Bone marrow (tissue), 2 donors: Measurements from ENCODE around the gene TBC1D14.
A peak's percentile ranks its signal among the peaks of the same experiment; 100 is the strongest.

Experiments
- DNase-seq, 2 donors: peaks; one replicate each; lab custom pipeline; 2025; lab: John Stamatoyannopoulos, UW

The TBC1D14 gene

DNA sequence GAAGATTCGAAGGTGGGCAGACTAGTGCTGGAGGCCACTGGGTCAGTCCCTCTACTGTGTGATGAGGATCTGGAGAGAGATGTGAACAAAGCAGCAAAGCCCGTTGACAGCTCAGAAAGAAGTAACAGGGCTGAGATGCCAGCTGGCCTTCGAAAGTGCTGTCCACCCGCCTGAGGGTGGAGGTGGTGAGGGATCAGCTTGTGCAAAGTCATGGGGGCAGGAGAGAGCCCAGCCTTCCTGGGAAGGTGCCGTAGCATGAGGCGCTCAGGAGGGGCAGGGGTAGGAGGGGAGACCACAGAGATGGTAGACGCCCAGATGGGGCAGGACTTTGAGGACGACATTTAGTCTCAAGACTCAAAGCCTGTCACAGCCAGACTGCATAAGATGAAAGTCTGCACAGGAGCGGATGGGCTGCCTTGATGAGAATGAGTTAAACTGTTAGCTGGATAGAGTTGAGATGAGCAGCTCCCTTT, 19.7 kb downstream of the TBC1D14 start:
- DNase-seq: no peak

DNA sequence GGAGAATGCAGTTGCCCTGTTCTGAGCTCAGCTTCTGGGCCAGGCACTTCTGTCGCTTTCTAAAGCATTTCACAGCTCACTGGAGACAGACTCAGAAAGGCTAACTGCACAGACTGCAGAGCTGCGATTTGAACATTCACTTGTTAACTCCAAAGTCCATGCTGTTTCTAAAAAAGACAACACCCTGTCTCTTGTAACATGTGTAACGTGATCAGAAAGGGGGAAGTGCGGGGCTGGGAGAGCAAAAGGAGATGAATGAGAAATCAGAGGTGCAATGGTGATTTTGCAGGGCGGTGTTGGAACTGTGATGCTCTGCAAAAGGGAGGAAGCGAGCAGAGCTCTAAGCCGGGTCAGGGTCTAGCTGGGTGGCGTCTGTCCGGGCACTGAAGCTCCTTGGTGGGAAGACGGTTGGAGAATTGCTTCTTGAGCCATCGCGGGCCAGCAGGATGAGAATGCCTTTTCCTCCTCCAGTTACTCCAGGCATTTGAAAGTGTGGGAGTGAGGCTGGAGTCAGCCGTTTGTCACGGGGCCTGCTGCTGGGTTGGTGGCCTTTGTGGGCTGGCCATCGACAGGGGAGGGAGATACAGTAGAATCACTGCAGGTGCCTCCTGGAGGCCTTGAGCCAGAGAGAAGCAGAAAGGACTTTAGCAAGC, 20.3 kb downstream of the TBC1D14 start:
- DNase-seq: no peak

DNA sequence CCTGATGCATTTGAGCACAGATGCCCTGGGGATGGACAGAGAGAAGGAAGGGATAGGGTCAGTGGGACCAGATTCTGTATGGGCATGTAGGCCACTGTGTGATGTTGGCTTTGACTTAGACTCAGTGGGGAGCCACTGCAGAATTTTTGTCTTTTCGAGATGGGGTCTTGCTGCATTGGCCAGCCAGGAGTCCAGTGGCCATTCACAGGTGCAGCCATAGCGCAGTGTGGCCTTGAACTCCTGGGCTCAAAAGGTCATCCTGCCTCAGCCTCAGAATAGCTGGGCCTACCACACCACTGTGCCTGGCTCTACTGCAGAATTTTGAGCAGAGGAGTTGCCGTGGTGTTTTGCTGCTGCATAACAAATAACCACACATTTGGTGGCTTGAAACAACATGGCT, 22.8 kb downstream of the TBC1D14 start:
- no peak for DNase-seq

DNA sequence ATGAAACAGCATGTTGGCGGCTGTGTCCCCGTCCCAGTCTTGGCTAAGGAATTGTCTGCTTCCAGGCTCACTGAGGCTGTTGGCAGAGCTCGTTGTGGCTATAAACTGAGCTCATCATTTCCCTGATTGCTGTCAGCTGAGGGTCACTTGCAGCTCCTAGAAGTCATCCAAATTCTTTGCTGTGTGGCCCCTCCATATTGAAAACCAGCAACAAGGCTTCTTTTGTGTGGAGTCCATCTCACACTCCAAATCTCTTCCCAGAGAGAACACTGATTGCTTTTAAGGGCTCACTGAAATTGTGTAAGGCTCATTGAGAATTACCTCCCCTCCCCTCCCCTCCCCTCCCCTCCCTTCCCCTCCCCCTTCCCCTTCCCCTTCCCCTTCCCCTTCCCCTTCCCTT, 23.3 kb downstream of the TBC1D14 start:
- no peak for DNase-seq

DNA sequence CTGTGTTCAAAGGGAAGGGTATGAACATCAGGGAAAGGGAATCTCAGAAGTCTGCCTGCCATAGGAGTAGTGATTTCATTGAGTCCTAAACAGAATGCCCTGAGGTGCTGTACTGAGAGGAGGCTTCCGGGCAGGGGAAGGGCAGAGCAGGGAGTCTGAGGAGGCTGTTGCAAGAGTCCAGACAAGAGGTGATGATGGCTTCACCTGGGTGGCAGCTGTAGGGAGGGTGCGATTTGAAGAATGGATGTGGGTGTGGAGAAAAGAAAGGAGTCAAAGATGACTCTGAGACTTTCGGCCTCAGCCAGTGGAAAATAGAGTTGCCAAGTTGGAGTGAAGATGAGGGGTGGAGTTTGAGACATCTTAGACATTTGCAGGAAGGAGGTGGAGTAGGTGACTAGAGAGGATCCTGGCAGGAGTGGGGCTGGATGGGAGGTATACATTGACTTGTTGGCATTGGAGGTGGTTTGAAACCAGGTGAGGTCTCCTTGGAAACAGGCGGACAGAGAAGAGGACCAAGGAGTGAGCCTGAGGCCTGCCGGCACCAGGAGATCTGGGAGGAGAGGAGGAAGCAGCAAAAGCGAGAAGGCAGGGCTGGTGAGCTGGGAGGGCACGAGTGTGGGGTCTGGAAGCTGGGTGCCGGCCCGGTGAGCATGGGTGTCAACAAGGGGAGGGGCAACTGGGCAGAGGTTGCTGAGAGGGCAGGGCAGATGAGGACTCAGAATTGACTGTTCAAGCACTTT, 24.2 kb downstream of the TBC1D14 start:
- no peak for DNase-seq

DNA sequence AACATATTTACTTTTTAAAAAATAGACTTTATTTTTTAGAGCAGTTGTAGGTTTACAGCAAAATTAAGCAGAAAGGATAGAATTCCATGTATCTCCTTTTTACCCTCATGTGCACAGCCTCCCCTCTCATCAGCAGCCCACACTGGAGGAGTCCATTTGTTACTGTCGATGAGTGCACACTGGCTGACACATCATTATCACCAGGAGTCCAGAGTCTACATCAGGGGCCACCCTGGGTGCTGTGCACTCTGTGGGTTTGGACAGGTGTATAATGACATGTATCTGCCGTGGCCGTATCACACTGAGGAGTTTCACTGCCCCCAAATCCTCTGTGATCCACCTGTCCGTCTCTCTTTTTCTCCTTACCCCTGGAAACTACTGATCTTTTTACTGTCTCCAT, 26.3 kb downstream of the TBC1D14 start:
- DNase-seq: no peak

DNA sequence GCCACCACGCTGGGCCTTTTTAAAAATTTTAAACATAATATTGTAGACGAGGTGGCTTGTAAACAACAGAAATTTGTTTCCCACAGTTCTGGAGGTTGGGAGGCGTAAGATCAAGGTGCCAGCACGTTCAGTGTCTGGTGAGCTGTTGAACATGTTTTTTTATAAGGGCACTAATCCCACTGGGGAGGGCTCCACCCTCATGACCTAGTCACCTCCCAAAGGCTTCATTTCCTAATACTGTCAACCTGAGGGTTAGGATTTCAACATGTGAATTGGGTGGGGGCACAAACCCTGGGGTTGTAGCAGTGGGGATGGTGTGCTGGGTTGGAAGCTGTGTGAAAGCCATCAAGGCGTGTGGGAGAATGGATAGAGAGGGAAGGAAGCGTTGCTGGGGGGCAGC, 27.6 kb downstream of the TBC1D14 start:
- DNase-seq: no peak

DNA sequence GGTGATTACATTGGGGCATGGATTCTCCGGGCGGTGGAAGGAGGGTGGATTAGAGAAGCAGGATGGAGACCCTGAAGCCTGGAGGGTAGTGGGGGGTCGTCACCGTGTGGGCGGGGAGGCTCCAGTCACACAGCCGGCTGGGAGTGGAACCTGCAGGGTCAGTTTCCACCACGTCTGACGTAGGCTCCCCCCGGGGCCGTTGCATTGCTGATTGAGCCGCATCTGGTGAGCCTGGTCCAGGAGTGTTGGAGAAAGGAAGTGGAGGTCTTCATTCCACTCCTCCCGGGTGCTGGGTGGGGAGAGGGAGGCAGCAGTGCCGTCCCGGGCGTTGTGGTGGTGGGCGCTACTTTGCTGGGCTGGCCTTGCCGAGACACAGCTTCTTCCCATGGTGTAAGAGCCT, 28.1 kb downstream of the TBC1D14 start:
- no peak for DNase-seq

DNA sequence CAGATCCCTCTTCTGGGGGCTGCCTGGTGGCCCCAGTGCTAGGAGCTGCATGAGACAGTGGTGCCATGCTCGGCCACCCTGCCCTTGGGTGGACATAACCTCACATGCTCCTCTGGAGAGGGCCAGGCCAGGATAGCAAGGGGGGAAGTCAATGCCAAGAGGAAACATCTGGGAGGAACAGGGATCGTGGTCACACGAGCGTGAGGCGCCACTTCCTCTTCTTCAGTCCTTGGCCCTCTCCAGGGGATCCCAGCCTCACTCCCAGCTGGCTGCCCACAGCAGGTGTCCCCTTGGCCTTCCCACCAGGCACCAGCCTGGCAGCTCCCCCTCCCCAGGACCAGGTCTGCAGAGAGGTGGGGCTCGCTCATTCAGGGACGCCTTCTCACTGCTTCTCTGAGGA, 28.6 kb downstream of the TBC1D14 start:
- DNase-seq: peak in 1 of 2 donors; percentile 37

DNA sequence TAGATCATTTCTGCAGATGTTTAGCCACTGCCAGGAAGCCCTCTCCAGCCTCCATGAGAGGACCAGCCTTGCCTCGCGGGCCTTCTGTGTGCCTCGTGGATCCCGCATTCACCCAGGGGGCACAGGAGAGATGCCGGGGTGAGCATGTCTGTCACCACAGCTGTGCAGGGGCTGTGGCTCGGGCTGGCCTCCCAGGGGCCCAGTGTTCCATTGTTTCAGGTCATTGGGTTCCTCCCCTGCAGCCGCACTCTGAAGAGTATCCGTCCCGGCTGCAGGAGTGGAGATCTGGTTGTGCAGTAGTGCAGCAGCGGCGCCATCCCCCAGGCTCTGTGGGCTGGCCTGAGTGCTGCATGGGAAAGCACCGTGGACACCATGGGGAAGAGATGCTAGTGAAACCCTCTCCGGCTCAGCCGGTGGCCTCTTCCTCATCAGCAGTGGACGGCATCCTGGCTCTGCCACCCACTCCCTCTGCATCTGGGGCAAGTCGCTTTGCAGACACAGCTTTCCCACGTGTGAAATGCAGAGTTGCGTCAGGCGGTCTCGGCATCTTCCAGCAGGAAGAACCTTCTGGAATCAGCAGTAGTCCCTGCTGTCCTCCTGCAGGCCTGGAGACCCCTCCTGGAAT, 29.1 kb downstream of the TBC1D14 start:
- no peak for DNase-seq

DNA sequence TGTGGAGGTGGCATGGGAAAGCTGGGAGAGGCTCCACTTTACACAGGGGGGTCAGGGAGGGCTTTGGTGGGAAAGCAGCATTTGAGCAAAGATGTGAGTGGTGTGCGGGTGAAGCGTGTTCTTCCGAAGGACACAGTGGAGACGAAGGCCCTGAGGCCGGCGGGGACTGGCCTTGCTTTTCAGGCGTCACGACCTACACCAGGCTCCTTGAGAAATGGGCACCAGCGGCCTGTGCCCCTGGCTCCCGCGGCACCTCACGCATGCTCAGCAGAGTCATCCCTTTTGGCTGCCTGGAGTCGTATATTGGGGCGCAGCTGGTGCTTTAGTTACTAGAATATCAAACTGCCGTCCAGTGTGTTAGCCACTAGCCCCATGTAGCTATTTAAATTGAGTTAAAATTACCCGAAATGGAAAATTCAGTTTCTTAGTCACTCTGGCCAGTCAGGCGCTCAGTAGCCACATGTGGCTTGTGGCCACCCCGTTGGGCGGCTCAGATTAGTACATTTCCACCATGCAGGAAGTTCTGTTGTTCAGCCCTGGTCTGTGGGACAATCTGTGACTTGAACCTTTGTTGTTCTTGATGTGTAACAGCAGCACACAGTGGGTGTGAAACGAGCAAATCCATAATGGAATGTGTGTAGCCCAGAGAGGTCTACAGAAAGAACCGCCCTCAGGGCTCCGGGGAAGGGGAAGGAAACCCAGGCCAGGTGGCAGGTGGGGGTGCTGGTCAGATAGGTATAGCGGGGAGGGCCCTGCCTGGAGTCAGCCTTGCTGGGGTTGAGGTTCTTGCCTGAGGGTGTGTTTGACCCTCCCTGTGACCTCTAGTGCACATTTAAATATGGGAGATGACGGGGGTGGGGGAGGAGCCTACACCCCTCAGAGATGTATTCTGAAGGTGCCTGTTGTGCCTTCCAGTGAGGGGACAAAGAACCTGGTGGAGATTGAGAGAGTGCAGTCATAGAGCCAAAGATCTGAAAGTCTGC, 30.4 kb downstream of the TBC1D14 start:
- DNase-seq: no peak

DNA sequence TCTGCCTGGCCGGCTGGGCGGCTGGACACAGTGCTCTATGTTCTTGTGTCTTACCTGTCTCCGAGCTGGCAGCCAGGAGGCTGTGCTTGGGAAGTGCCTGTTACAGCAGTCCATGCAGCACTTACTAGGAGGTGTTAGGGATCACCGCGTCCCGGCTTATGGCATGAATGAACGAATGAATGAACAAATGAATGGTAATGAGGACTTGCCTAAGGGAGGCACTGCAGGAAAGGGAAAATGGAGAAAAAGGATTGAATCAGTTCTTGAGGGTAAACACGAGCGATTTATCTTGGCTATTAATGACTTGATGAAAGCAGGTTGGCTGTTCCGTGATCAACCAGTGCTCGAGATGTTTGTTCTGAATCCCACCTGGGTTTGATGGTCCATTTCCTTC, 31.1 kb downstream of the TBC1D14 start:
- no peak for DNase-seq

DNA sequence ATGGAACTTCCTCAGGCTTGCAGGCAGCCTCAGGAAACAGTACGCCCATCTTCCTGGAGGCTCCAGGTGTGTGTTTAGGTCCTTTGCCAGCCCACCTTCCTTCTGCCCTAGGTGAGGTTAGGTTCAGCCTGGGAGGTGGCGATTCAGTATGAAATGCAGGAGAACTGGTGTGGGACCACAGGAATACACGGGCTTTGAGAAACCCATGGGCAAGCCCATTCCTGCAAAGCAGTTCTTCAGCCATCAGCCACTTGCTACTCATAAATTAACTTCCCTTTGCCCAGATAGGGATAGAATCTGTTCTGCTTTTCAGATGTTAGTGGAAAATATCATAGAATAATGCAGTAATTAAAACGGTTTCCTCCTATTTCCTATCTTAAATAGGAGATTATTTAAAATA, 32.2 kb downstream of the TBC1D14 start:
- DNase-seq: no peak

DNA sequence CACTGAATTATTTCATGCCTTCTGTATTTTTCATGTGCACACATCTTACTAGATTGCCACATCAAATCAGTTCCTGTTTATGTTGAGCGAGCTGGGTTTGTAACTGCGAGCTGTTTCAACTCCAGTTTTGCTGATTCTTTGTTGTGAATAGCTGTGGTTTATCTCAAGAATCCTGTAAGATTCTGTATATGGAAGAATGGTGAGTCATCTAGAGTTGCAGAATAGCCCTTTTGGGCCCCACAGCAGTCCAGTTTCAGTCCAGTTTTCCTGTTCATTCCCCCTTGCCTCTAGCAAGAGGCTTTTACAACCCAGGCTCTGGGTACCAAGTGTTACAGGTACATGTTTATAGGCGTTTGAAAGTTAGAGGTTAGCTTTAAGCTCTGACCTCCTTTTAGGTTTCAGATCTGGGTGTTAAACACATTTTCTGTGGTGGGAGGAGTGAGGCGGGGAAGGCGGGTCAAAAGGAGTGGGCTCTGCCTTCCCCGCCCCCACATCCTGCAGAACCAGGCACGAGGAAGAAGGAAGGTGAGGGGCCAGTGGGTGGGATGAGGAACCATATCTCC, 32.7 kb downstream of the TBC1D14 start:
- DNase-seq: peak in 1 of 2 donors; percentile 66

DNA sequence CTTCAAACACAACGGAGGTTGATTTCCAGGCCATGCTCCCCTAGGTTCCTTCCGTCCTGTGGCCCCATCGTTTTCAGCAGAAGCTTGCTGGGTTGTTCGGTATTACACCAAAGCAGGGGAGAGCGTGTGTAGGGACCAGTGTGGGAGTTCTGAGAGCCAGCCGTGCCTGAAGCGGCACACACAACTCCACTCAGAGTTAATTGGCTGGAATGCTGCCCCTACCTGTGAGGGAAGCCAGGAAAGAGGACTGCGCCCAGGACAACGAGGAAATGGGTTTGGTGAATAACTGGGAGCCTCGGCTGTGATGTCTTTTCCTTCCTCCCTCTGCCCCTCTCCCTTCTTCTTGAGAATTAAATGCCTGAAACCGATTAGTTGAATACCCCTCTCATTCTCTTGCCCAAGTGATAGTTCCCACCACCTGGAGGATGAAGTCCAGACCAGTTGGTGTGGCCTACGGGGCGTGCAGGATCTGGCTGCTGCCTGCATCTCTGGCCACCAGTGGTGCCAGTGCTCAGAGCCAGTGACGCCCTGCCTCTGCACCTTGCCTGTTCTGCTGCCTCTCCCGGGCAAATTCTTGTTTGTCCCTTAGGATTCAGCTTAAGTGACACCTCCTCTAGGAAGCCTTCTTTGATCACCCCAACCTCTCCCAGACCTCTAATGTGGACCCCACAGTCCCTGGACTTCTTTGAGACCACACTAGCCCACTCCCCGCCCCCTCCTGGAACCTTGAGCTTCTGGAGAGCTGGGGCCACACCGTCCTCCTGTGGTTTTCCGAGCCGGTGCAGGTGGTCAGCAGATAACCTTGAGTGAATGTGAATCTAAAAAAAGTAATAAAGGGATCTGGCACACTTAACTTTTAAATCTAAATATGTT, 33.6 kb downstream of the TBC1D14 start:
- no peak for DNase-seq

DNA sequence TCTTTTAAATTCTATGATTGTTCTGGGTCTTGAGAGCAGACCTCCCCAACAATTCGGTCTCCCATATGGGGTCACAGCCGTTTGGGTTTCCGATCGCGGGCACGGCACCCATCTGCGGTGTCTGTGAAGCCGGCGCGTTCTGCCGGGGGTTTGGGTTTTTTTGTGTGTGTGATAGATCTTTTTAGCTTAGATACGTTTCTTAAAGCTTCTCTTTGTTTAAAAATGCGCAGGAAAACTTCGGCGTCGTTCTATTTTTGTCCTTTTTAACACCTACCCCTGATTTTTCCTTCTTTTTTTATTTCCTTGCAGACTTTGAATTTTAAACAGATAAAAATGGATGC, 34.2 kb downstream of the TBC1D14 start:
- DNase-seq: no peak

DNA sequence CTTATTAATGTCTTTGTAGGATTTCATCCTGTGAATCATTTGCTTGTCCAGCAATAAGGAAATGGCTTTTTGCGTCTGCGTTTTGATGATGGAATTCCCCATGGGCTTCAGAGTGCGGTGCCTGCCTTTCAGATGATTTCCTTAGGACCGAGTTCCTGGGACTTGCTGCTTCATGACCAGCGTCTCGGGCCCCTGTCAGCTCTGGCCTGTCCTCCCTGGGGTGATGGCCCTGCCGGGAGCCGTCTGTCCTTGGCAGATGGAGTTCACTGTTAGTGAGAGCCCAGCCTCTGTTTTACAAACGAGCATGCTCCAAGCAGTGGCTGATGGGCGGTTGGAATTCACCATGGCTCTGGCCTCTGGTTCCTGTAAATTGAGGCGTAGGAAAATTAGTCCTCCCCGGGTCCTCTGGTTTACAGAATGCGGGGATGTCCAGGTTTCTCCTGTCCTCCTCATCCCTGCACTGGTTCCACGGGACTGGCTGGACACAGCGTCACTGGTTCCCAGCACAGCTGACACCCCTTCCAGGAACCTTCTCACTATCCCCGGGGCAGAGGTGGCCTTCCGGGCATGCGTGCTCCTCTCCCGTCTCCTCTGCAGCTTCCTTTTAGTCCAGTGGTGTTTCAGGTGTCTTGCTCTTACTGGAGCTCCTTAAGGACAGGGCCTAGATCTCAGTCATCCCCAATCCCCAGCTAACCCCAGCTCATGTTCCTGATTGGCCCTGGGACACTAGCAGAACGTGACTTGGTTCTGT, 34.9 kb downstream of the TBC1D14 start:
- DNase-seq: no peak

DNA sequence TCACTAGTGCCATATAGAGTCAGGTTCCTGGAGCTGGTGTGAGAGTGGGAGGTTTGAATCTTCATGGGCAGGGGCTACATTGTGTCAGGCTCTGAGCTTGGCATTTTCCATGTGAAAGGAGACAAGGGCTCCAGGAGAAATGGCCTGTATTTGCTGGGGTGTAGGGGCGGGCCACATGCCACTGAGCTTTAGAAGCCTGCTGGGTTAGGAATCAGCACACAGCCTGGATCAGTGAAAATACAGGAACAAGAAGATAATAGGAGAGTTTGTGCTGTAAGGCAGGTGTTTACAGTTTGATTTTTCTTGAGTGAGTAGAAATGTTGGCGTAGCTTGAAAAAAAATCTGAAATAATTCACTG, 35.4 kb downstream of the TBC1D14 start:
- no peak for DNase-seq

DNA sequence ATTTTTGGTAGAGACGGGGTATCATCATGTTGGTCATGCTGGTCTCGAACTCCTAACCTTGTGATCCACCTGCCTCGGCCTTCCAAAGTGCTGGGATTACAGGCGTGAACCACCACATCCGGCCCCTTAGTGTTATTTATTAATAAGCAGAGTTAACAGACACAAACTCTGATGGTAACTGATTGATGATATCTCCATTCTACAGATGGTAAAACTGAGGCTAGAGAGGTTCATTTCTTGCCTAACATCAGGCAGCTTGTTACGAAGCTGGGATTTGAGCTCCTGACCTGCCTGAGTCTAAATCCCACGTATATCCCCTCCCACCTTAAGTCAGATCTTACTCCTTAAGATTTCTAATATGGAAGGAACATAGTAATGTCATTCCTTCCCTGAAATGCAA, 36.9 kb downstream of the TBC1D14 start:
- DNase-seq: no peak

DNA sequence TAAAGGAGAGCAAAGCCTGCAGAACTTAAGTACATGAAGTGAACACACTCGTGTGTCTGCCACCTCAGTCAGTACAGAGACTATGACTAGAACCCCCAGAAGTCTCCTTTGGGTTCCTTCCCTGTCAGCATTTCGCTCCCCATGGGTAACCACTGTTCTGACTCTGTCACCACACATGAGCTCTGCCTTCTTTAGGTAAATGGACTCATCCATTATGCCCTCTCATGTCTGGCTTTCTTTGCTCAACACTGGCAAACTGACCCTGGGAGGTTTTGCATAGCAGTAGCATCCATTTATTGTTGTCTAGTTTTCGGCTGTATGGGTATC, 38.5 kb downstream of the TBC1D14 start:
- DNase-seq: no peak
